ENCODE data around the gene NUCKS1. TPM values are rescaled to one million over a fixed set of nuclear protein-coding genes. Genes with fewer than 3 reads are reported as not detected.

Gene NUCKS1
- total RNA-seq, 1 donor from 2014 or later, result 304 TPM

DNA sequence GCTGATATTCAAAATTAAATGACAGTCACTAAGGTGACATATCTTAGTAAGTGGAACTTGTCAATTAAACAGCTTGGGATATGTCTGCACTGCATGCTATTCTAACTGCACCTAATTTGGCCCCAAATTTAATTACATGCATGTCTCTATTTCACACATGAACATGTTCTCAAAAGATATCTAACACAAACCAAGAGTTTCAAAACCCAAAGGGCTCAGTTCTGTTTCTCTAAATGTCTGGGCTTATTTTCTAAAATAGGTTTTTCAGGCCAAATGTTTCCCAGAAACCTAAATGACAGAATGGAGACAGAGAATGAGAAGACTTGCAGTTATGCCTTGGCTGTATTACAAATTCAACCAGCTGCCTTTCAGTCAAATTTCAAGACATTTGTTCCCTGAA lies 14.0 kb upstream of the NUCKS1 start:
- no peak overlapping the region for H3K27ac Mint-ChIP-seq
- no peak for DNase-seq (ENCODE audit: low spot score in 2 of 2, unreplicated experiment in 2 of 2)
- H3K4me1 Mint-ChIP-seq, result no peaks in the 10 kb centered on the region
- H3K4me3 Mint-ChIP-seq, result no peak overlapping the region
- no peaks in the 10 kb centered on the region for H3K27me3 Mint-ChIP-seq (ENCODE audit: low read depth)
- H3K9me3 Mint-ChIP-seq, result no peaks in the 10 kb centered on the region
- H3K36me3 Mint-ChIP-seq, result no peaks in the 10 kb centered on the region
- TF ChIP-seq, protein P1, sequence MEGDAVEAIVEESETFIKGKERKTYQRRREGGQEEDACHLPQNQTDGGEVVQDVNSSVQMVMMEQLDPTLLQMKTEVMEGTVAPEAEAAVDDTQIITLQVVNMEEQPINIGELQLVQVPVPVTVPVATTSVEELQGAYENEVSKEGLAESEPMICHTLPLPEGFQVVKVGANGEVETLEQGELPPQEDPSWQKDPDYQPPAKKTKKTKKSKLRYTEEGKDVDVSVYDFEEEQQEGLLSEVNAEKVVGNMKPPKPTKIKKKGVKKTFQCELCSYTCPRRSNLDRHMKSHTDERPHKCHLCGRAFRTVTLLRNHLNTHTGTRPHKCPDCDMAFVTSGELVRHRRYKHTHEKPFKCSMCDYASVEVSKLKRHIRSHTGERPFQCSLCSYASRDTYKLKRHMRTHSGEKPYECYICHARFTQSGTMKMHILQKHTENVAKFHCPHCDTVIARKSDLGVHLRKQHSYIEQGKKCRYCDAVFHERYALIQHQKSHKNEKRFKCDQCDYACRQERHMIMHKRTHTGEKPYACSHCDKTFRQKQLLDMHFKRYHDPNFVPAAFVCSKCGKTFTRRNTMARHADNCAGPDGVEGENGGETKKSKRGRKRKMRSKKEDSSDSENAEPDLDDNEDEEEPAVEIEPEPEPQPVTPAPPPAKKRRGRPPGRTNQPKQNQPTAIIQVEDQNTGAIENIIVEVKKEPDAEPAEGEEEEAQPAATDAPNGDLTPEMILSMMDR (IDR thresholded peaks at IDR 0.05; ENCODE audit: unreplicated experiment), result no peak

DNA sequence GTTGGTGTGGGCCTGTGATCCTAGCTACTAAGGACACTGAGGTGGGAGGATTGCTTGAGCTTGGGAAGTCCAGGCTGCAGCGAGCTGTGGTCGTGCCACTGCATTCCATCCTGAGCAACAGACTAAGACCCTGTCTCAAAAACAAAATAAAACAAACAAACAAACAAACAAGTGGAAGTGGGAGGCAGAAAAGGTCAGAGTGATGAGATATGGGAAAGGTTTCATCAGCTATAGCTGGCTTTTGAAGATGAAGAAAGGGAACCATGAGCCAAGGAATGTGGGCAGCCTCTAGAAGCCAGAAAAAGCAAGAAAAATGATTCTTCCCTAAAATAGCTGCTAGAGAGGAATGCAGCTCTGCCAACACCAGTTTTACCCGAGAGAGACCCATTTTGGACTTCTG lies 10.6 kb upstream of the NUCKS1 start:
- TF ChIP-seq, protein P1 (IDR thresholded peaks at IDR 0.05; ENCODE audit: unreplicated experiment), result no peak
- no peak for DNase-seq (ENCODE audit: low spot score in 2 of 2, unreplicated experiment in 2 of 2)

DNA sequence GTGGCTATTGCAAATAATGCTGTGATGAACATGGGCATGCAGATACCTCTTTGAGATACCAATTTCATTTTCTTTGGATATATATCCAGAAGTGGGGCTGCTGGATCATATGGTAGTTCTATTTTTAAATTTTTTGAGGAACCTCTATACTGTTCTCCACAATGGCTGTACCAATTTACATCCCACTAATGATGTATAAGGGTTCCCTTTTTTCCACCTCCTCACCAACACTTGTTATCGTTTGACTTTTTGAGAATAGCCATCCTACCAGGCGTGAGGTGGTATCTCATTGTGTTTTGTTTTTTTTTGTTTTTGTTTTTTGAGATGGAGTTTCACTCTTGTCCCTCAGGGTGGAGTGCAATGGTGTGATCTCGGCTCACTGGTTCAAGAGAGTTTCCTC lies 6.6 kb upstream of the NUCKS1 start:
- no peaks in the 10 kb centered on the region for H3K9me3 Mint-ChIP-seq
- TF ChIP-seq, protein P1 (IDR thresholded peaks at IDR 0.05; ENCODE audit: unreplicated experiment), result no peak
- H3K27me3 Mint-ChIP-seq (ENCODE audit: low read depth), result peaks cover 7% of the 10 kb centered on the region
- no peaks in the 10 kb centered on the region for H3K36me3 Mint-ChIP-seq
- no peaks in the 10 kb centered on the region for H3K4me1 Mint-ChIP-seq
- no peak overlapping the region for H3K27ac Mint-ChIP-seq
- no peak overlapping the region for H3K4me3 Mint-ChIP-seq
- DNase-seq (ENCODE audit: low spot score in 2 of 2, unreplicated experiment in 2 of 2), result no peak

More for the DNA sequence above, 10.6 kb upstream of the NUCKS1 start:
- Mint-ChIP-seq H3K36me3 (no peaks in the 10 kb centered on the region), H3K27me3 (ENCODE audit: low read depth) (peaks cover 4% of the 10 kb centered on the region), H3K4me3 (no peak overlapping the region), H3K27ac (no peak overlapping the region), H3K9me3 (no peaks in the 10 kb centered on the region), H3K4me1 (no peaks in the 10 kb centered on the region)

DNA sequence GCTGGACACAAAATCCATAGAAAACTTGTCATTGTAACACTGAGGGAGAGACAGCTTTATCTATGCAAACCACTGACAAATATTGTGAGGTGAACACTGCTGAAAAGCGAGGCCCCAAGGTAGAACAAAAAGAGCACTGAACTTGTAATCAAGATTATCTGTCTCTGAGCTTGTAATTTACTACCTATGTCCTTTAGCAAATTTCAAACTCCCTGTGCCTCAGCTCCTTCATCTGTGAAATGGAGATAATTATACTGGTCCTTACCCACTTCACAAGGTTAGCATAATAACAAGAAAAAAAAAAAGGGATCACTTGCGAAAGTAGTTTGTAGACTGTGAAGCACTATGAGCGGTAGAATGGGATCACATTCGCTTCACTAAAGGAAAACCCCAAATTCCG lies 4.9 kb upstream of the NUCKS1 start:
- TF ChIP-seq, protein P1 (IDR thresholded peaks at IDR 0.05; ENCODE audit: unreplicated experiment), result no peak
- H3K27ac Mint-ChIP-seq, result no peak overlapping the region
- peaks cover 3% of the 10 kb centered on the region for H3K4me1 Mint-ChIP-seq
- H3K9me3 Mint-ChIP-seq, result no peaks in the 10 kb centered on the region
- no peak overlapping the region for H3K4me3 Mint-ChIP-seq
- DNase-seq (ENCODE audit: low spot score in 2 of 2, unreplicated experiment in 2 of 2), result no peak
- peaks cover 7% of the 10 kb centered on the region for H3K27me3 Mint-ChIP-seq (ENCODE audit: low read depth)
- no peaks in the 10 kb centered on the region for H3K36me3 Mint-ChIP-seq

DNA sequence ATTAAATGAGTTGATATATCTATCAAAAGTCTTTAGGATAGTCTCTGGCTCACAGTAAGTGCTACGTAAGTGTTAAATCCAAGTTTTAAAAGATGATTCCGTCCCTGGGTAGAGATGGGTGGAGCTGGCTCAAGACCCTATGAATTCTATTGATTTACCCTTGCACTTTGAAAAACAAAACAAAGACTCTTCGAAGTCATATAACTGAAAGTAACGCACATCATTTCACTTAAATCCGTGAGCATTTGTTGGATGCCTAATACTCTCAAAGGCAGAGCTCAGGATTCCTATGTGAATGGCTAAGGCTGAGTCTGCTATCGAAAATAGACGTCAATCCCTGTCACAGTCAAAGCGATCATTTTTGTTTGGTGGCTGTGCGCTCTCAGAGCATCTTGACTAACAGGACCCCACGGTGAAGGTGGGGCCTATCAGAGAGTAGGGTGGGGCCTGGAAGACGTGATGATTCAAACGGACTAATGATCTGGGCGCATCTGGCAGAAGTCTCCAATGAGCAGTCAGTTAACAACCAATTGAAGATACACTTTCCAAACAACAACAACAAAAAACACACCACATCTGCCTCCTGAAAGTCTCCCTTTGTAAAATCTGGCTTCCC lies 1.2 kb upstream of the NUCKS1 start:
- TF ChIP-seq, protein P1 (IDR thresholded peaks at IDR 0.05; ENCODE audit: unreplicated experiment), result no peak
- DNase-seq (ENCODE audit: low spot score in 2 of 2, unreplicated experiment in 2 of 2), result no peak
- peaks cover 24% of the 10 kb centered on the region for H3K4me1 Mint-ChIP-seq
- peaks cover 4% of the 10 kb centered on the region for H3K27me3 Mint-ChIP-seq (ENCODE audit: low read depth)
- peak overlapping the region; percentile 97 for H3K4me3 Mint-ChIP-seq
- no peaks in the 10 kb centered on the region for H3K9me3 Mint-ChIP-seq
- no peaks in the 10 kb centered on the region for H3K36me3 Mint-ChIP-seq
- H3K27ac Mint-ChIP-seq, result peak overlapping the region; percentile 22
